ENCODE measurements around the gene MRPL55.

Gene MRPL55

GRCh38 chr1:228085287-228085951, 23.7 kb downstream of the MRPL55 start:
- DNase-seq (ENCODE audit: low read depth, low spot score): peak; percentile 89

- peak; percentile 46 for DNase-seq (ENCODE audit: low read depth, low spot score)
These were observed 24.3 kb downstream of the MRPL55 start for GRCh38 chr1:228084797-228085196.

- no peak for DNase-seq (ENCODE audit: low read depth, low spot score)
These were observed 24.8 kb downstream of the MRPL55 start for GRCh38 chr1:228084325-228084724.

- peak; percentile 53 for DNase-seq (ENCODE audit: low read depth, low spot score)
These were observed 25.2 kb downstream of the MRPL55 start for GRCh38 chr1:228083871-228084278.

GRCh38 chr1:228082918-228083870, 25.9 kb downstream of the MRPL55 start:
- DNase-seq (ENCODE audit: low read depth, low spot score): peak; percentile 55

GRCh38 chr1:228082214-228082917, 26.7 kb downstream of the MRPL55 start, which contains the start of gene ARF1:
TSS of gene ARF1 (plus strand) at chr1:228082708. CDS start at chr1:228097115, 14,407 bp downstream.
- DNase-seq (ENCODE audit: low read depth, low spot score): peak; percentile 95

GRCh38 chr1:228081578-228082213, 27.4 kb downstream of the MRPL55 start:
- peak; percentile 67 for DNase-seq (ENCODE audit: low read depth, low spot score)

- DNase-seq (ENCODE audit: low read depth, low spot score): no peak
These were observed 28.0 kb downstream of the MRPL55 start for GRCh38 chr1:228081144-228081543.

GRCh38 chr1:228079601-228080263, 29.4 kb downstream of the MRPL55 start:
- no peak for DNase-seq (ENCODE audit: low read depth, low spot score)

GRCh38 chr1:228079013-228079412, 30.1 kb downstream of the MRPL55 start:
- DNase-seq (ENCODE audit: low read depth, low spot score): no peak

- DNase-seq (ENCODE audit: low read depth, low spot score): no peak
These were observed 31.4 kb downstream of the MRPL55 start for GRCh38 chr1:228077565-228078330.

GRCh38 chr1:228076796-228077430, 32.2 kb downstream of the MRPL55 start:
- no peak for DNase-seq (ENCODE audit: low read depth, low spot score)

GRCh38 chr1:228075801-228076271, 33.3 kb downstream of the MRPL55 start:
- no peak for DNase-seq (ENCODE audit: low read depth, low spot score)

- no peak for DNase-seq (ENCODE audit: low read depth, low spot score)
These were observed 34.0 kb downstream of the MRPL55 start for GRCh38 chr1:228074954-228075730.

GRCh38 chr1:228073857-228074545, 35.1 kb downstream of the MRPL55 start:
- peak; percentile 91 for DNase-seq (ENCODE audit: low read depth, low spot score)

- no peak for DNase-seq (ENCODE audit: low read depth, low spot score)
These were observed 35.8 kb downstream of the MRPL55 start for GRCh38 chr1:228073061-228073856.

GRCh38 chr1:228072658-228073043, 36.4 kb downstream of the MRPL55 start:
- no peak for DNase-seq (ENCODE audit: low read depth, low spot score)
